ENCODE measurements around the gene ZMPSTE24. TPM values are rescaled to one million over a fixed set of nuclear protein-coding genes. Genes with fewer than 3 reads are reported as not detected.
A peak's percentile ranks its signal among the peaks of the same experiment; 100 is the strongest.

The ZMPSTE24 gene
- total RNA-seq, 3 donors from 2014 or later (not counting 1 experiment from before 2014, with no cell fraction given) = 15.3 to 19.5 (median 19.3) TPM

- no peak for DNase-seq
- no peaks in the 10 kb centered on the region for H3K9me3 Mint-ChIP-seq
- Histone ChIP-seq H3K4me1 (ENCODE audit: control insufficient read depth, insufficient read depth, low read length) (no peaks in the 10 kb centered on the region), H3K27me3 (ENCODE audit: control insufficient read depth, insufficient read depth, low read length) (no peaks in the 10 kb centered on the region), H3K36me3 (ENCODE audit: control insufficient read depth, insufficient read depth, low read length) (no peaks in the 10 kb centered on the region), H3K4me3 (ENCODE audit: low read length) (no peak overlapping the region), H3K9me3 (ENCODE audit: control insufficient read depth, insufficient read depth, low read length) (no peaks in the 10 kb centered on the region), H3K27ac (ENCODE audit: low read length) (no peak overlapping the region)
- intact Hi-C loops (cut with micrococcal nuclease) = no loop called here
- H3K27ac Mint-ChIP-seq = peak overlapping the region; percentile 33 to 70
- WGBS (ENCODE audit: insufficient coverage) = 75% methylated on average over 4 of the region's 4 CpGs
- ATAC-seq = no peak
- TF ChIP-seq, protein P1, sequence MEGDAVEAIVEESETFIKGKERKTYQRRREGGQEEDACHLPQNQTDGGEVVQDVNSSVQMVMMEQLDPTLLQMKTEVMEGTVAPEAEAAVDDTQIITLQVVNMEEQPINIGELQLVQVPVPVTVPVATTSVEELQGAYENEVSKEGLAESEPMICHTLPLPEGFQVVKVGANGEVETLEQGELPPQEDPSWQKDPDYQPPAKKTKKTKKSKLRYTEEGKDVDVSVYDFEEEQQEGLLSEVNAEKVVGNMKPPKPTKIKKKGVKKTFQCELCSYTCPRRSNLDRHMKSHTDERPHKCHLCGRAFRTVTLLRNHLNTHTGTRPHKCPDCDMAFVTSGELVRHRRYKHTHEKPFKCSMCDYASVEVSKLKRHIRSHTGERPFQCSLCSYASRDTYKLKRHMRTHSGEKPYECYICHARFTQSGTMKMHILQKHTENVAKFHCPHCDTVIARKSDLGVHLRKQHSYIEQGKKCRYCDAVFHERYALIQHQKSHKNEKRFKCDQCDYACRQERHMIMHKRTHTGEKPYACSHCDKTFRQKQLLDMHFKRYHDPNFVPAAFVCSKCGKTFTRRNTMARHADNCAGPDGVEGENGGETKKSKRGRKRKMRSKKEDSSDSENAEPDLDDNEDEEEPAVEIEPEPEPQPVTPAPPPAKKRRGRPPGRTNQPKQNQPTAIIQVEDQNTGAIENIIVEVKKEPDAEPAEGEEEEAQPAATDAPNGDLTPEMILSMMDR (IDR thresholded peaks at IDR 0.05) = no peak
- H3K36me3 Mint-ChIP-seq = no peaks in the 10 kb centered on the region
- peak overlapping the region; percentile 53 for H3K4me3 Mint-ChIP-seq
- no peaks in the 10 kb centered on the region for H3K27me3 Mint-ChIP-seq (ENCODE audit: low read depth in 2 of 2)
- H3K4me1 Mint-ChIP-seq = peaks cover 15 to 19% of the 10 kb centered on the region in 2 donors
These were observed 6.6 kb upstream of the ZMPSTE24 start for GRCh38 chr1:40251456-40251855.

GRCh38 chr1:40252601-40253000 is 5.4 kb upstream of the ZMPSTE24 start:
- Mint-ChIP-seq H3K9me3 (no peaks in the 10 kb centered on the region), H3K4me1 (peaks cover 17 to 24% of the 10 kb centered on the region in 2 donors), H3K4me3 (no peak overlapping the region), H3K27me3 (ENCODE audit: low read depth in 2 of 2) (no peaks in the 10 kb centered on the region), H3K36me3 (no peaks in the 10 kb centered on the region), H3K27ac (no peak overlapping the region)
- TF ChIP-seq, protein P1 (IDR thresholded peaks at IDR 0.05) = no peak
- Histone ChIP-seq H3K9me3 (ENCODE audit: control insufficient read depth, insufficient read depth, low read length) (no peaks in the 10 kb centered on the region), H3K4me1 (ENCODE audit: control insufficient read depth, insufficient read depth, low read length) (peaks cover 4% of the 10 kb centered on the region), H3K4me3 (ENCODE audit: low read length) (no peak overlapping the region), H3K27me3 (ENCODE audit: control insufficient read depth, insufficient read depth, low read length) (no peaks in the 10 kb centered on the region), H3K36me3 (ENCODE audit: control insufficient read depth, insufficient read depth, low read length) (no peaks in the 10 kb centered on the region), H3K27ac (ENCODE audit: low read length) (no peak overlapping the region)
- WGBS (ENCODE audit: insufficient coverage) = 93% methylated on average over 1 of the region's 2 CpGs
- intact Hi-C loops (cut with micrococcal nuclease) = no loop called here
- ATAC-seq = no peak
- no peak for DNase-seq

DNA sequence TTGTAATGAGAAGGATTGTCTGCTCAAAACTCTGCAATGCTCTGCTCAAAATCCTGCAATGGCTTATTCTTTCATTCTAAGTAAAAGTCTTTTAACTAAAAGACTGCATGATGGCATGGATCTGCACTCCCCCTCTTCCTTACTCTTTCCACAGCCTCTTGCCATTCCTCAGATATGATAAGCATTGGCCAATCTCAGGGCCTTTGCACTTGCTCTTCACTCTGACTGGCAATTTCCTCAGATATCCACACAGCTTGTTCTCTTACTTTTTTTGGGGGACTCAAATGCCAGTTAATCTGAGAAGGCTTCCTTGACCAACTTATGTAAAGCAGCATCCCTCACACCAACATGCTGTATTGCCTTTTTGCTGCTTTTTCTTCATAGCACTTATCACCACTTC is 2.8 kb upstream of the ZMPSTE24 start:
- H3K27ac ChIP-seq (ENCODE audit: low read length) = no peak overlapping the region
- H3K4me1 ChIP-seq (ENCODE audit: control insufficient read depth, insufficient read depth, low read length) = peaks cover 19% of the 10 kb centered on the region
- H3K36me3 Mint-ChIP-seq = no peaks in the 10 kb centered on the region
- H3K4me3 Mint-ChIP-seq = no peak overlapping the region
- intact Hi-C loops (cut with micrococcal nuclease) = loop anchor here (5.0 kb wide), 3 partner anchors 62 to 147 kb away; partner anchors contain the start of genes COL9A2 and RLF
- TF ChIP-seq, protein P1 (IDR thresholded peaks at IDR 0.05) = no peak
- H3K27me3 Mint-ChIP-seq (ENCODE audit: low read depth in 2 of 2) = no peaks in the 10 kb centered on the region
- H3K9me3 Mint-ChIP-seq = no peaks in the 10 kb centered on the region
- ATAC-seq = no peak
- H3K36me3 ChIP-seq (ENCODE audit: control insufficient read depth, insufficient read depth, low read length) = peaks cover 3% of the 10 kb centered on the region
- no peaks in the 10 kb centered on the region for H3K27me3 ChIP-seq (ENCODE audit: control insufficient read depth, insufficient read depth, low read length)
- H3K4me3 ChIP-seq (ENCODE audit: low read length) = no peak overlapping the region
- no peak for DNase-seq
- H3K27ac Mint-ChIP-seq = no peak overlapping the region
- peaks cover 25 to 26% of the 10 kb centered on the region in 2 donors for H3K4me1 Mint-ChIP-seq
- no peaks in the 10 kb centered on the region for H3K9me3 ChIP-seq (ENCODE audit: control insufficient read depth, insufficient read depth, low read length)
